ENCODE measurements around the gene ARGLU1. TPM values are rescaled to one million over a fixed set of nuclear protein-coding genes. Genes with fewer than 3 reads are reported as not detected.

ARGLU1 gene
- total RNA-seq, 1 donor from 2014 or later, result 242 TPM

- H3K4me1 Mint-ChIP-seq (ENCODE audit: unreplicated experiment), result peaks cover 23% of the 10 kb centered on the region
- DNase-seq (ENCODE audit: low spot score), result no peak
- peaks cover 50% of the 10 kb centered on the region for H3K36me3 Mint-ChIP-seq (ENCODE audit: low read depth, unreplicated experiment)
- H3K4me3 Mint-ChIP-seq (ENCODE audit: unreplicated experiment), result no peak overlapping the region
- no peak overlapping the region for H3K27ac Mint-ChIP-seq (ENCODE audit: unreplicated experiment)
- TF ChIP-seq CTCF (IDR thresholded peaks at IDR 0.05; ENCODE audit: unreplicated experiment), result no peak
- no peaks in the 10 kb centered on the region for H3K27me3 Mint-ChIP-seq (ENCODE audit: unreplicated experiment)
- H3K9me3 Mint-ChIP-seq (ENCODE audit: unreplicated experiment), result no peaks in the 10 kb centered on the region
These were observed 16.6 kb downstream of the ARGLU1 start for GRCh38 chr13:106551350-106551749.

- Mint-ChIP-seq H3K27me3 (ENCODE audit: unreplicated experiment) (no peaks in the 10 kb centered on the region), H3K9me3 (ENCODE audit: unreplicated experiment) (no peaks in the 10 kb centered on the region), H3K36me3 (ENCODE audit: low read depth, unreplicated experiment) (peaks cover 43% of the 10 kb centered on the region), H3K27ac (ENCODE audit: unreplicated experiment) (no peak overlapping the region), H3K4me3 (ENCODE audit: unreplicated experiment) (no peak overlapping the region), H3K4me1 (ENCODE audit: unreplicated experiment) (peaks cover 23% of the 10 kb centered on the region)
- DNase-seq (ENCODE audit: low spot score), result no peak
- TF ChIP-seq CTCF (IDR thresholded peaks at IDR 0.05; ENCODE audit: unreplicated experiment), result no peak
These were observed 17.3 kb downstream of the ARGLU1 start for GRCh38 chr13:106550570-106551135.

GRCh38 chr13:106548064-106548696, 19.8 kb downstream of the ARGLU1 start:
- DNase-seq (ENCODE audit: low spot score), result no peak
- Mint-ChIP-seq H3K4me1 (ENCODE audit: unreplicated experiment) (peaks cover 17% of the 10 kb centered on the region), H3K36me3 (ENCODE audit: low read depth, unreplicated experiment) (peaks cover 25% of the 10 kb centered on the region), H3K9me3 (ENCODE audit: unreplicated experiment) (no peaks in the 10 kb centered on the region), H3K27me3 (ENCODE audit: unreplicated experiment) (no peaks in the 10 kb centered on the region), H3K4me3 (ENCODE audit: unreplicated experiment) (no peak overlapping the region), H3K27ac (ENCODE audit: unreplicated experiment) (no peak overlapping the region)
- no peak for TF ChIP-seq CTCF (IDR thresholded peaks at IDR 0.05; ENCODE audit: unreplicated experiment)

- DNase-seq (ENCODE audit: low spot score), result no peak
- TF ChIP-seq CTCF (IDR thresholded peaks at IDR 0.05; ENCODE audit: unreplicated experiment), result no peak
- Mint-ChIP-seq H3K27ac (ENCODE audit: unreplicated experiment) (no peak overlapping the region), H3K36me3 (ENCODE audit: low read depth, unreplicated experiment) (no peaks in the 10 kb centered on the region), H3K27me3 (ENCODE audit: unreplicated experiment) (no peaks in the 10 kb centered on the region), H3K4me1 (ENCODE audit: unreplicated experiment) (peaks cover 27% of the 10 kb centered on the region), H3K4me3 (ENCODE audit: unreplicated experiment) (no peak overlapping the region), H3K9me3 (ENCODE audit: unreplicated experiment) (no peaks in the 10 kb centered on the region)
These were observed 26.1 kb downstream of the ARGLU1 start for GRCh38 chr13:106541826-106542225.

- Mint-ChIP-seq H3K36me3 (ENCODE audit: low read depth, unreplicated experiment) (peaks cover 4% of the 10 kb centered on the region), H3K27me3 (ENCODE audit: unreplicated experiment) (peaks cover 3% of the 10 kb centered on the region), H3K4me1 (ENCODE audit: unreplicated experiment) (peaks cover 32% of the 10 kb centered on the region), H3K9me3 (ENCODE audit: unreplicated experiment) (no peaks in the 10 kb centered on the region), H3K27ac (ENCODE audit: unreplicated experiment) (no peak overlapping the region), H3K4me3 (ENCODE audit: unreplicated experiment) (no peak overlapping the region)
- no peak for TF ChIP-seq CTCF (IDR thresholded peaks at IDR 0.05; ENCODE audit: unreplicated experiment)
- DNase-seq (ENCODE audit: low spot score), result no peak
These were observed 27.3 kb downstream of the ARGLU1 start for GRCh38 chr13:106540613-106541012.
